ENCODE measurements around the gene NPTN.

GRCh38 chr15:73568564-73569280 is 64.5 kb downstream of the NPTN start:
- TF ChIP-seq, protein P1, sequence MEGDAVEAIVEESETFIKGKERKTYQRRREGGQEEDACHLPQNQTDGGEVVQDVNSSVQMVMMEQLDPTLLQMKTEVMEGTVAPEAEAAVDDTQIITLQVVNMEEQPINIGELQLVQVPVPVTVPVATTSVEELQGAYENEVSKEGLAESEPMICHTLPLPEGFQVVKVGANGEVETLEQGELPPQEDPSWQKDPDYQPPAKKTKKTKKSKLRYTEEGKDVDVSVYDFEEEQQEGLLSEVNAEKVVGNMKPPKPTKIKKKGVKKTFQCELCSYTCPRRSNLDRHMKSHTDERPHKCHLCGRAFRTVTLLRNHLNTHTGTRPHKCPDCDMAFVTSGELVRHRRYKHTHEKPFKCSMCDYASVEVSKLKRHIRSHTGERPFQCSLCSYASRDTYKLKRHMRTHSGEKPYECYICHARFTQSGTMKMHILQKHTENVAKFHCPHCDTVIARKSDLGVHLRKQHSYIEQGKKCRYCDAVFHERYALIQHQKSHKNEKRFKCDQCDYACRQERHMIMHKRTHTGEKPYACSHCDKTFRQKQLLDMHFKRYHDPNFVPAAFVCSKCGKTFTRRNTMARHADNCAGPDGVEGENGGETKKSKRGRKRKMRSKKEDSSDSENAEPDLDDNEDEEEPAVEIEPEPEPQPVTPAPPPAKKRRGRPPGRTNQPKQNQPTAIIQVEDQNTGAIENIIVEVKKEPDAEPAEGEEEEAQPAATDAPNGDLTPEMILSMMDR (IDR thresholded peaks at IDR 0.05): no peak
- TF ChIP-seq POLR2A (IDR thresholded peaks at IDR 0.05) (no peak), EP300 (IDR thresholded peaks at IDR 0.05) (no peak)
